Activated B cell treated with CpG ODN at 0.5 μM for 24 hours (primary cell): Measurements from ENCODE around the gene NRP2. TPM values are rescaled to one million over a fixed set of nuclear protein-coding genes. Genes with fewer than 3 reads are reported as not detected.

Source experiments
- ATAC-seq: fragments of 200-7000 bp; cut with Tn5 transposase; one replicate; pipeline ENCODE4 v1.10.0; 2021; ENCODE audit warnings: low read depth, mild to moderate bottlenecking, moderate library complexity
- CTCF ChIA-PET: fragments of 350-600 bp; sonication (Branson Sonifier 250); formaldehyde crosslinking; loops from one replicate; lab custom pipeline; 2021; ENCODE audit warnings: antibody characterized with exemption; lab: Charles Lee
- POLR2A ChIA-PET: fragments of 350-600 bp; sonication (Branson Sonifier 250); formaldehyde crosslinking; loops from one replicate; lab custom pipeline; 2021; ENCODE audit warnings: antibody characterized with exemption; lab: Charles Lee
- DNase-seq: peaks from one replicate; pipeline ENCODE4 v3.0.0; 2022
- H3K27ac Mint-ChIP-seq: one replicate; pipeline ENCODE4 v1.8.0; 2020; ENCODE audit warnings: mixed read lengths
- H3K27me3 Mint-ChIP-seq: one replicate; pipeline ENCODE4 v1.8.0; 2021; ENCODE audit warnings: mixed read lengths
- H3K36me3 Mint-ChIP-seq: one replicate; pipeline ENCODE4 v1.8.0; 2021; ENCODE audit warnings: low read depth, mixed read lengths
- H3K4me1 Mint-ChIP-seq: one replicate; pipeline ENCODE4 v1.8.0; 2021; ENCODE audit warnings: mixed read lengths
- H3K4me3 Mint-ChIP-seq: one replicate; pipeline ENCODE4 v1.8.0; 2020; ENCODE audit warnings: mild to moderate bottlenecking, mixed read lengths
- H3K9me3 Mint-ChIP-seq: one replicate; pipeline ENCODE4 v1.8.0; 2020; ENCODE audit warnings: mixed read lengths
- intact Hi-C: fragments of 100-400 bp; cut with micrococcal nuclease; formaldehyde crosslinking; loops from one replicate; pipeline ENCODE4 v1.15.1; 2024
- total RNA-seq: library from RNA; stranded (reverse); gene quantifications from 2 replicates; pipeline ENCODE4 v1.2.3, GENCODE V29; 2022
- TF ChIP-seq, protein P1 (sequence below): fragments of 200-600 bp; IDR thresholded peaks from one replicate; pipeline ENCODE4 v1.8.0; 2022; ENCODE audit warnings: antibody characterized with exemption, mild to moderate bottlenecking

The NRP2 gene
- total RNA-seq, 1 donor from 2014 or later: 10.2 TPM

DNA sequence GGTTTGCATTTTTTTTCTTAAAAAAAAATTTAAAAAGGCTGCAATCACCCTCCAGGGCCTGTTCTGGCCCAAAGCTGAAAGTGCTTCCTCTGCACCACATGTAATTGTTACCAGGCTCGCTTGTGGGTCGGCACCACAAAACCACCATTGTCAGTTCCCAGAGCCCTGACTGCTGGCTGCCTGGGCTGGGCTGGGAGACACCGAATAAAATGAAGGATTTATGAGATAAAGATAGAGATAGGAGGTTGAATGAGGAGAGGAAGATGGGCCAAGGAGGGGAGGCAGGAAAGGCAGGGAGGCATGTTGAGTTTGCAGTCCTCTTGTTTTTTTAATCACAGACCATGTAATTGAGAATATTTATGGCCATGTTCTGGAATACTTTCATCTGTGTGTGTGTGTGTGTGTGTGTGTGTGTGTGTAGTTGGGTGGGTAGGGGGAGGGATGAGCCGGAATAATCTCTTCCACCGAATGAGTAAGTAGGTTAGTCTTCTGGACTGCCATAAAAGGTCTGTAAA is 14.7 kb downstream of the NRP2 start:
- ATAC-seq (no peak), DNase-seq (no peak)
- Mint-ChIP-seq H3K27me3 (no peaks in the 10 kb centered on the region), H3K27ac (no peak overlapping the region), H3K4me1 (peaks cover 28% of the 10 kb centered on the region), H3K4me3 (no peak overlapping the region), H3K9me3 (no peaks in the 10 kb centered on the region), H3K36me3 (no peaks in the 10 kb centered on the region)
- POLR2A ChIA-PET: no interaction called here
- intact Hi-C loops: no loop called here
- TF ChIP-seq, protein P1, sequence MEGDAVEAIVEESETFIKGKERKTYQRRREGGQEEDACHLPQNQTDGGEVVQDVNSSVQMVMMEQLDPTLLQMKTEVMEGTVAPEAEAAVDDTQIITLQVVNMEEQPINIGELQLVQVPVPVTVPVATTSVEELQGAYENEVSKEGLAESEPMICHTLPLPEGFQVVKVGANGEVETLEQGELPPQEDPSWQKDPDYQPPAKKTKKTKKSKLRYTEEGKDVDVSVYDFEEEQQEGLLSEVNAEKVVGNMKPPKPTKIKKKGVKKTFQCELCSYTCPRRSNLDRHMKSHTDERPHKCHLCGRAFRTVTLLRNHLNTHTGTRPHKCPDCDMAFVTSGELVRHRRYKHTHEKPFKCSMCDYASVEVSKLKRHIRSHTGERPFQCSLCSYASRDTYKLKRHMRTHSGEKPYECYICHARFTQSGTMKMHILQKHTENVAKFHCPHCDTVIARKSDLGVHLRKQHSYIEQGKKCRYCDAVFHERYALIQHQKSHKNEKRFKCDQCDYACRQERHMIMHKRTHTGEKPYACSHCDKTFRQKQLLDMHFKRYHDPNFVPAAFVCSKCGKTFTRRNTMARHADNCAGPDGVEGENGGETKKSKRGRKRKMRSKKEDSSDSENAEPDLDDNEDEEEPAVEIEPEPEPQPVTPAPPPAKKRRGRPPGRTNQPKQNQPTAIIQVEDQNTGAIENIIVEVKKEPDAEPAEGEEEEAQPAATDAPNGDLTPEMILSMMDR: no peak
- CTCF ChIA-PET: no interaction called here

DNA sequence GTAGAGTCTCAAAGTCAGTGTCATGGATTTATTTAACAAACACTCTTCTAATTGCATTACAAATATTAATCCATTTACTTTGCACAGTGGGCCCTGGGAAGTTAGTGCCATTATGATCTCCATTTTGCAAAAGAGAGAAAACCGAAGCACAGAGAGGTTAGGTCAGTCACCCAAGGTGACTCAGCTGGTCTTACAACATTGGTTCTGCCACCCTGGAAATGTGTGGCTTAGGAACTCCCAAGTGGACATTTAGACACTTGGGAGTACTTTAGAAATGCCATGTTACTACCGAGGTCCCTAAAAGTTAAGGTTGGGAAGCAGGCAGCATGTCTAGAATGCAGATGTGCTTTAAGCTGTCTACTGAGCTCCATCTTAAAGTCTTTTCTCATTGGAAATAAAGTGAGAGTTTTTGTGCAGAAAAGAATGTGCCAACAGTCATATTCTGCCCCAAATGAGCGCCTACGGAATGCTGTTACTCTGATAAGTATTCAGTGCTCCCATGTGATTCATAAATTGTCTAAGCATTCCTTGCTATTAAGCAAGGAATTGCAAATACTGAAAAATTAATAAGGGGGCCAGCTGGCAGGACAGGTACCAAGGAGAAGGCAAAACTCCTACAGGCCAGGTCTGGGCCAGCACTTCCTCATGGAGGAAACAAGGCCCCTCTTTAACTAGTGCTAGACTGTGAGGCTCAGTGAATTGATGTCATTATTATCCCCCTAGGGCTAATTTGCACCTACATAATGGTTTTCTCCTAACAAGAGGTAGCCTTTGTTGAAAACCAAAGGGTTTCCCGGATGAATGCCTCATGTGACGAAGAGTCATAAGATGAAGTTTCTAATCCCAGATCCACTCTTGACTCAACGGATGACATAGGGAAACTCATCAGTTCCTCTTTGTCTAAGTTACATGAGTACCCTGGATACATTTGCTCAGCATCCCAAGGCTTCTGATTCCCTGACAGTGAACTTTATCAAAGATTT is 16.3 kb downstream of the NRP2 start:
- Mint-ChIP-seq H3K27me3 (no peaks in the 10 kb centered on the region), H3K27ac (no peak overlapping the region), H3K4me3 (no peak overlapping the region), H3K4me1 (peaks cover 32% of the 10 kb centered on the region), H3K9me3 (no peaks in the 10 kb centered on the region), H3K36me3 (no peaks in the 10 kb centered on the region)
- intact Hi-C loops: loop anchor here (1.0 kb wide), 1 partner anchor 9 kb away; no protein-coding TSS in a partner anchor
- no peak for ATAC-seq
- CTCF ChIA-PET: interaction anchor here (1.5 kb wide), 1 partner anchor 23 kb away, joined by 4 read pairs; no protein-coding TSS in a partner anchor
- POLR2A ChIA-PET: interaction anchor here (0.6 to 1.3 kb wide), 3 partner anchors 8 to 23 kb away, joined by 3 to 7 read pairs (median 3); no protein-coding TSS in a partner anchor
- TF ChIP-seq, protein P1: no peak
- no peak for DNase-seq

DNA sequence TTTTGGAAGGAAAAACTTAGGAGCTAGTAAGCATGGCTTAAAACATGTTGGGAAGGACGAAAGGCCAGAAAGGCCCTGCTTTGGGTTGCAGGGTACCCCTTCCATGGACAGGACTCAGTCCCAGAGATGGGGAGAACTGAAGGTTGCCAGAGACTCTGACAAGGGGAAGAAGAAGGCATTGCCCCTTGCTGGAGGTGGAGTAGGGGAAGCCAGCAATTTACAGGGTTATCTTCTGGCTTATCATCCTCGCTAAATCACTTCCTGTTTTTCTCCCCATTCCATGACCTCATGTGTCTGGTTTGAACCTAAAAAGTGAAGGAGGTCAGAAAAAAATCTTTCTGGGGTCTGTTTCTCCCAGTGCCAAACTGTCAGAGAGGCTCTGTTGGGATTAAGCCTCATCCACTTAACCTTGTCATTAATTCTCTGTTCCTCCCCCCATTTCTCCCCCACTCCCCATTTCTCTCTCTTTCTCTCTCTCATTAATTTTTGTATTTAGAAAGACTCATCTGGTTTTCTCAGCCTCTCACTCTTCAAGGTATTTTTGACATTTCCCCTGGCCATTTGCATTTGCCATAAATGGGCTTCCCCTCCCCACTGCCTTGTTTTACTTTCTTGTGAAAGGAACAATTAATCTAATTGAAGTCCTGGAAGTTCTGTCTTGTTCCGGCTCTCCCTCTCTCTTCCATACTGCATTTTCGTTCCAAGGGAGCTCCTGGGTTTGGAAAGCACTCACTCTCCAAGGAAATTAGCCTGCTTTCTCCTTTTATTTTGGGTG is 17.4 kb downstream of the NRP2 start:
- Mint-ChIP-seq H3K27ac (peak overlapping the region; percentile 65), H3K36me3 (no peaks in the 10 kb centered on the region), H3K4me3 (peak overlapping the region; percentile 46), H3K4me1 (peaks cover 34% of the 10 kb centered on the region), H3K27me3 (no peaks in the 10 kb centered on the region), H3K9me3 (no peaks in the 10 kb centered on the region)
- TF ChIP-seq, protein P1: no peak
- POLR2A ChIA-PET: interaction anchor here (0.8 to 1.7 kb wide), 2 partner anchors 13 to 18 kb away, joined by 5 to 19 read pairs; no protein-coding TSS in a partner anchor
- CTCF ChIA-PET: interaction anchor here (1.5 kb wide), 1 partner anchor 24 kb away, joined by 4 read pairs; no protein-coding TSS in a partner anchor
- ATAC-seq (peak; percentile 30), DNase-seq (no peak)
- intact Hi-C loops: loop anchor here (1.0 to 10.0 kb wide), 4 partner anchors 15 to 1925 kb away; partner anchors contain the start of genes EEF1B2, KLF7, METTL21A and NDUFS1

DNA sequence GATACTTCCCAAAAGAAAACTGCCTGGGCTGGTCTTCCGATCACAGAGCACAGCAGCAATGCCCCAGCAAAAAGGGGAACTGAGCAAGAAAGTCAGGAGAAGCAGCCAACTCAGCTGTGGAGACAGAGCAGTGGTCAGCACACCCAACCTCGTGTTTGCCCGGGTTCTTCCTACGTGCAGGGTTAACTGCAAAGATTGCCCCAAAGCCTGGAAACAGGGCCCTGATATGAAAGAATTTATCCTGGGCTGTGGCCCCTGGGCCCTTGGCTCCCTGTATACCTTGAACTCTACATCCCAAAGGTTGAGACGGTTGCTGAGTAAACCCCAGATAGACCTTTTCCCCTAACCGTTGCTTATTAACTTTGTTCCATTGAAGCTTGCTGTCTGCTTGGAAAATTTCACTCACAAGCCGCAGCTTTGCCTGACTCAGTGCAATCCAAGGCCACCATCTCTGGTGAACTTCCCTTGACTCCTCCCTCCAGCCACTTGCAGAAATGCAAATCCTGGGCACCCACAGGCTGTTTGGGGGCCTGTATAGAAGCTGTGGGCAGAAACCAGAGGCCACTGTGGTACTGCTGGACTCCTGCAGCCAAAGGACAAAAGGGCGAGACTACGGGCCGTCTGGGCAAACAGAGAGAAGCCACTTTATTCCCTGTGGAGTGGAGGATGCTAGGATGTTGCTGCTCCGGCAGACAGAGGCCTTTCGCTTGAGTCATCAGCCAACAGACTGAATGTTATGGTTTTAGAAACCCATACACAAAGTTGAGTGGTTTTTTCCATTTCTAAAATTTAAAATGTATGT is 18.2 kb downstream of the NRP2 start:
- peaks cover 39% of the 10 kb centered on the region for H3K4me1 Mint-ChIP-seq
- ChIA-PET POLR2A (interaction anchor here (0.7 to 1.7 kb wide), 3 partner anchors 12 to 47 kb away, joined by 4 to 19 read pairs (median 5); no protein-coding TSS in a partner anchor), CTCF (no interaction called here)
- no peaks in the 10 kb centered on the region for H3K9me3 Mint-ChIP-seq
- intact Hi-C loops: loop anchor here (1.0 to 10.0 kb wide), 4 partner anchors 14 to 1924 kb away; partner anchors contain the start of genes EEF1B2, KLF7, METTL21A and NDUFS1
- no peaks in the 10 kb centered on the region for H3K27me3 Mint-ChIP-seq
- no peak for DNase-seq
- TF ChIP-seq, protein P1: no peak
- H3K36me3 Mint-ChIP-seq: no peaks in the 10 kb centered on the region
- peak; percentile 66 for ATAC-seq
- peak overlapping the region; percentile 46 for H3K4me3 Mint-ChIP-seq
- H3K27ac Mint-ChIP-seq: peak overlapping the region; percentile 65
